Liver (tissue), 3 donors: Measurements from ENCODE around the gene TTYH3.

Experiments used
- EGR1 ChIP-seq, 2 donors: IDR thresholded peaks; 2 replicates each; pipeline ENCODE4 v1.6.1; 2016 to 2018; ENCODE audit warnings: antibody characterized with exemption in 2 of 2, low read depth in 2 of 2
- HNF4A ChIP-seq, 2 donors: conservative IDR thresholded peaks; 2 replicates each; pipeline ENCODE4 v1.6.1; 2016; ENCODE audit warnings: antibody characterized with exemption in 2 of 2, mild to moderate bottlenecking in 2 of 2
- NR2F2 ChIP-seq: IDR thresholded peaks from 2 replicates; pipeline ENCODE4 v1.6.1; 2016; ENCODE audit warnings: antibody characterized with exemption
- RAD21 ChIP-seq, 2 donors: IDR thresholded peaks; 2 replicates each; pipeline ENCODE4 v1.6.1; 2016; ENCODE audit warnings: antibody characterized with exemption in 2 of 2, mild to moderate bottlenecking in 2 of 2
- SP1 ChIP-seq: IDR thresholded peaks from 2 replicates; pipeline ENCODE4 v1.6.1; 2018; ENCODE audit warnings: antibody characterized with exemption, mild to moderate bottlenecking
- TAF1 ChIP-seq: conservative IDR thresholded peaks from 2 replicates; pipeline ENCODE4 v1.6.1; 2016; ENCODE audit warnings: antibody characterized with exemption, mild to moderate bottlenecking
- YY1 ChIP-seq: IDR thresholded peaks from 2 replicates; pipeline ENCODE4 v1.6.1; 2016; ENCODE audit warnings: antibody characterized with exemption, mild to moderate bottlenecking
- TF ChIP-seq, protein P1 (sequence below): fragments of 150-350 bp; IDR thresholded peaks from 2 replicates; pipeline ENCODE4 v1.5.1; 2017; ENCODE audit warnings: improper control_type of control experiment, low read depth, low read length; ENCODE audit not compliant: missing input control
- TF ChIP-seq, protein P2 (sequence below): IDR thresholded peaks from 2 replicates; pipeline ENCODE4 v1.6.1; 2016; ENCODE audit warnings: antibody characterized with exemption
- TF ChIP-seq, protein P3 (sequence below): IDR thresholded peaks from 2 replicates; pipeline ENCODE4 v1.6.1; 2016; ENCODE audit warnings: antibody characterized with exemption
- TF ChIP-seq, protein P4 (sequence below): IDR thresholded peaks from 2 replicates; pipeline ENCODE4 v1.6.1; 2016; ENCODE audit warnings: antibody characterized with exemption
- donor health status: healthy.
- donor health status: healthy.

DNA sequence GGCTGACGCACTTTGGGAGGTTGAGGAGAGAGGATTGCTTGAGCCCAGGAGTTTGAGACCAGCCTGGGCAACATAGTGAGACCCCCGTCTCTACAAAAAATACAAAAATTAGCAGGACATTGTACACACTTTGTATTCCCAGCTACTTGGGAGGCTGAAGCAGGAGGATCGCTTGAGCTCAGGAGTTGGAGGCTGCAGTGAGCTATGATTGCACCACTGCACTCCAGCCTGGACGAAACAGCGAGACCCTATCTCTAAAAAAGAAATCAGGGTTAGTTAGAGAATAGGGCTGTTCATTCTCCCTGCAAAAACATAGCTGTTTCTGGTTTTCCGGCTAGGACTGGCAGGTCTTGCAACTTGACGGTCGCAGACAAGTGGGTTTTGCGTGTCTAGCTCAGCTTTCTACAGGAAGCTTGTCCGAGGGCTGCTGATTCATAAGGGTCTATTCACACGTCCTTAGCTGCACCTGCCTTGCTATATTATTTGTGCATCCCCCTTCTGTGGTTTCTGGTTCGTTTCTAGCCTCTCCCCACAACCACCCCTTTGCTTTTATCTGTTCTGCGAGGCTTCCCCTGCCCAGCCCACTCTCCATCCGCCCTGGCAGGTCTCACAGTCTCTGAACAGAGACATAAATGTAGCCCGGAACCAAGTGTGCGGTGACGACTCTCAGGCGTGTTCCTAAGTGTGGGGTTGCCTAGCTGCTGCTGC, 66.9 kb downstream of the TTYH3 start:
- TF ChIP-seq, protein P1, sequence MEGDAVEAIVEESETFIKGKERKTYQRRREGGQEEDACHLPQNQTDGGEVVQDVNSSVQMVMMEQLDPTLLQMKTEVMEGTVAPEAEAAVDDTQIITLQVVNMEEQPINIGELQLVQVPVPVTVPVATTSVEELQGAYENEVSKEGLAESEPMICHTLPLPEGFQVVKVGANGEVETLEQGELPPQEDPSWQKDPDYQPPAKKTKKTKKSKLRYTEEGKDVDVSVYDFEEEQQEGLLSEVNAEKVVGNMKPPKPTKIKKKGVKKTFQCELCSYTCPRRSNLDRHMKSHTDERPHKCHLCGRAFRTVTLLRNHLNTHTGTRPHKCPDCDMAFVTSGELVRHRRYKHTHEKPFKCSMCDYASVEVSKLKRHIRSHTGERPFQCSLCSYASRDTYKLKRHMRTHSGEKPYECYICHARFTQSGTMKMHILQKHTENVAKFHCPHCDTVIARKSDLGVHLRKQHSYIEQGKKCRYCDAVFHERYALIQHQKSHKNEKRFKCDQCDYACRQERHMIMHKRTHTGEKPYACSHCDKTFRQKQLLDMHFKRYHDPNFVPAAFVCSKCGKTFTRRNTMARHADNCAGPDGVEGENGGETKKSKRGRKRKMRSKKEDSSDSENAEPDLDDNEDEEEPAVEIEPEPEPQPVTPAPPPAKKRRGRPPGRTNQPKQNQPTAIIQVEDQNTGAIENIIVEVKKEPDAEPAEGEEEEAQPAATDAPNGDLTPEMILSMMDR: no peak
- no peak for TF ChIP-seq NR2F2
- TF ChIP-seq RAD21 (IDR thresholded peaks at IDR 0.05): no peak
- TF ChIP-seq YY1: no peak
- TF ChIP-seq EGR1 (IDR thresholded peaks at IDR 0.05; ENCODE audit: low read depth in 2 of 2): no peak
- TF ChIP-seq SP1: no peak
- TF ChIP-seq, protein P2, sequence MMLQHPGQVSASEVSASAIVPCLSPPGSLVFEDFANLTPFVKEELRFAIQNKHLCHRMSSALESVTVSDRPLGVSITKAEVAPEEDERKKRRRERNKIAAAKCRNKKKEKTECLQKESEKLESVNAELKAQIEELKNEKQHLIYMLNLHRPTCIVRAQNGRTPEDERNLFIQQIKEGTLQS: no peak
- TF ChIP-seq, protein P3, sequence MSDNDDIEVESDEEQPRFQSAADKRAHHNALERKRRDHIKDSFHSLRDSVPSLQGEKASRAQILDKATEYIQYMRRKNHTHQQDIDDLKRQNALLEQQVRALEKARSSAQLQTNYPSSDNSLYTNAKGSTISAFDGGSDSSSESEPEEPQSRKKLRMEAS: no peak
- no peak for TF ChIP-seq HNF4A (conservative IDR thresholded peaks at IDR 0.05)
- TF ChIP-seq, protein P4, sequence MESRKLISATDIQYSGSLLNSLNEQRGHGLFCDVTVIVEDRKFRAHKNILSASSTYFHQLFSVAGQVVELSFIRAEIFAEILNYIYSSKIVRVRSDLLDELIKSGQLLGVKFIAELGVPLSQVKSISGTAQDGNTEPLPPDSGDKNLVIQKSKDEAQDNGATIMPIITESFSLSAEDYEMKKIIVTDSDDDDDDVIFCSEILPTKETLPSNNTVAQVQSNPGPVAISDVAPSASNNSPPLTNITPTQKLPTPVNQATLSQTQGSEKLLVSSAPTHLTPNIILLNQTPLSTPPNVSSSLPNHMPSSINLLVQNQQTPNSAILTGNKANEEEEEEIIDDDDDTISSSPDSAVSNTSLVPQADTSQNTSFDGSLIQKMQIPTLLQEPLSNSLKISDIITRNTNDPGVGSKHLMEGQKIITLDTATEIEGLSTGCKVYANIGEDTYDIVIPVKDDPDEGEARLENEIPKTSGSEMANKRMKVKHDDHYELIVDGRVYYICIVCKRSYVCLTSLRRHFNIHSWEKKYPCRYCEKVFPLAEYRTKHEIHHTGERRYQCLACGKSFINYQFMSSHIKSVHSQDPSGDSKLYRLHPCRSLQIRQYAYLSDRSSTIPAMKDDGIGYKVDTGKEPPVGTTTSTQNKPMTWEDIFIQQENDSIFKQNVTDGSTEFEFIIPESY: no peak
- no peak for TF ChIP-seq TAF1
